GM12878 (cell line): ENCODE measurements around the gene COTL1.

Source experiments
- ATF3 ChIP-seq: IDR thresholded peaks from 2 replicates; pipeline ENCODE4 v1.6.1; 2011; ENCODE audit warnings: low read depth, mild to moderate bottlenecking, low read length, moderate library complexity, borderline replicate concordance; ENCODE audit errors: extremely low read depth
- EZH2 ChIP-seq: IDR thresholded peaks from 2 replicates; pipeline ENCODE4 v1.6.1; 2012; ENCODE audit warnings: low read depth, mild to moderate bottlenecking, control low read depth, inconsistent platforms, low read length, borderline replicate concordance; ENCODE audit not compliant: control insufficient read depth
- HCFC1 ChIP-seq: fragments of 150-350 bp; IDR thresholded peaks from 2 replicates; pipeline ENCODE4 v1.6.1; 2014; ENCODE audit warnings: low read length
- MXI1 ChIP-seq: fragments of 150-350 bp; IDR thresholded peaks from 2 replicates; pipeline ENCODE4 v1.6.1; 2011; ENCODE audit warnings: low read depth, mild to moderate bottlenecking, inconsistent platforms, low read length, improper control_type of control experiment
- NR2C2 ChIP-seq: IDR thresholded peaks from 2 replicates; pipeline ENCODE4 v1.6.1; 2011; ENCODE audit warnings: borderline replicate concordance, low read depth; ENCODE audit not compliant: control insufficient read depth, insufficient read length
- ZZZ3 ChIP-seq: IDR thresholded peaks from 2 replicates; pipeline ENCODE4 v1.6.1; 2011; ENCODE audit warnings: low read depth; ENCODE audit not compliant: control insufficient read depth, insufficient read length

- no peak for TF ChIP-seq EZH2
- TF ChIP-seq NR2C2: no peak
- TF ChIP-seq ZZZ3: no peak
- no peak for TF ChIP-seq MXI1
- no peak for TF ChIP-seq HCFC1
- no peak for TF ChIP-seq ATF3
Measured at GRCh38 chr16:84562174-84562815, 55.6 kb downstream of the COTL1 start.
